BLaER1 treated with 17β-estradiol and CSF1 and Interleukin-3, amounts not matched to agents 10 nM and 100 nM (cell line): ENCODE results near the gene VOPP1.

ENCODE experiments used
- H3K27ac ChIP-seq, 11 experiments: shearing (Covaris generic); formaldehyde crosslinking; 2 replicates each; pipeline ENCODE4 v1.8.1; 2022
- H3K27me3 ChIP-seq, 11 experiments: shearing (Covaris generic); formaldehyde crosslinking; 2 replicates each; pipeline ENCODE4 v1.8.1; 2022
- H3K36me3 ChIP-seq, 11 experiments: shearing (Covaris generic); formaldehyde crosslinking; 2 replicates each; pipeline ENCODE4 v1.8.1; 2022
- H3K4me1 ChIP-seq, 10 experiments: shearing (Covaris generic); formaldehyde crosslinking; 2 replicates each; pipeline ENCODE4 v1.8.1; 2022
- H3K4me2 ChIP-seq, 11 experiments: shearing (Covaris generic); formaldehyde crosslinking; 2 replicates each; pipeline ENCODE4 v1.8.1; 2022
- H3K4me3 ChIP-seq, 10 experiments: shearing (Covaris generic); formaldehyde crosslinking; 2 replicates each; pipeline ENCODE4 v1.8.1; 2022
- H3K9ac ChIP-seq, 11 experiments: shearing (Covaris generic); formaldehyde crosslinking; 2 replicates each; pipeline ENCODE4 v1.8.1; 2022
- H3K9me3 ChIP-seq, 11 experiments: shearing (Covaris generic); formaldehyde crosslinking; replicated peaks in 1 of 11; 2 replicates each; pipeline ENCODE4 v1.8.1; 2022
- H4K20me1 ChIP-seq, 11 experiments: shearing (Covaris generic); formaldehyde crosslinking; 2 replicates each; pipeline ENCODE4 v1.8.1; 2022
- Cebpa-rat ChIP-seq, 11 experiments: shearing (Covaris generic); IDR thresholded peaks; 2 replicates each; pipeline ENCODE4 v1.8.1; 2022

VOPP1 gene

DNA sequence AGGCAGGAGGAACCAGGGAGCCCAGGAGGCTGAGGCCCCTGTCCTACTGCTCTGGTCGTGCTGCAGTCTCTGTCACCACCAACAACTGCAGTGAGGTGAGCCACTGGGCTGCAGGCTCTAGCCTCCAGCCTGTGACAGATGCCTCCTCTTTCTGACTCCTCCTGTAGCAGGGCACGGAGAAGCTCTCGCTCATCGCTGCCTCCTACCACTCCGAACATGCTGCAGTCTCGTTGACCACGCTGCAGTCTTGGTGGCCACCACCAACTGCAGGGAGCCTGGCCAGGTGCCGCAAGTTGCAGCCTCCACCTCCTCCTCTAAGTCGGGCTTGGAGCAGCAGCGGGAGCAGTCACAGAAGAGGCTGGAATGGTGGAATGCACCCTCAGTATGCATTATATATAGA, 22.1 kb upstream of the VOPP1 start:
- Histone ChIP-seq H3K4me3 (no peak overlapping the region), H4K20me1 (no peaks in the 10 kb centered on the region; a peak in 1 of 22 replicates), H3K27ac (peak overlapping the region in 3 of 11 experiments; percentile 34 to 58 (median 35); a peak in 2 of 22 replicates), H3K9me3 (no peaks in the 10 kb centered on the region), H3K9ac (no peak overlapping the region), H3K4me1 (peaks cover 0 to 22% (median 12%) of the 10 kb centered on the region in 10 experiments; a peak in 15 of 20 replicates), H3K4me2 (peak overlapping the region in 3 of 11 experiments; percentile 67 to 74 (median 69); a peak in 6 of 22 replicates), H3K27me3 (no peaks in the 10 kb centered on the region), H3K36me3 (no peaks in the 10 kb centered on the region)
- no peak for TF ChIP-seq Cebpa-rat (IDR thresholded peaks at IDR 0.05)

DNA sequence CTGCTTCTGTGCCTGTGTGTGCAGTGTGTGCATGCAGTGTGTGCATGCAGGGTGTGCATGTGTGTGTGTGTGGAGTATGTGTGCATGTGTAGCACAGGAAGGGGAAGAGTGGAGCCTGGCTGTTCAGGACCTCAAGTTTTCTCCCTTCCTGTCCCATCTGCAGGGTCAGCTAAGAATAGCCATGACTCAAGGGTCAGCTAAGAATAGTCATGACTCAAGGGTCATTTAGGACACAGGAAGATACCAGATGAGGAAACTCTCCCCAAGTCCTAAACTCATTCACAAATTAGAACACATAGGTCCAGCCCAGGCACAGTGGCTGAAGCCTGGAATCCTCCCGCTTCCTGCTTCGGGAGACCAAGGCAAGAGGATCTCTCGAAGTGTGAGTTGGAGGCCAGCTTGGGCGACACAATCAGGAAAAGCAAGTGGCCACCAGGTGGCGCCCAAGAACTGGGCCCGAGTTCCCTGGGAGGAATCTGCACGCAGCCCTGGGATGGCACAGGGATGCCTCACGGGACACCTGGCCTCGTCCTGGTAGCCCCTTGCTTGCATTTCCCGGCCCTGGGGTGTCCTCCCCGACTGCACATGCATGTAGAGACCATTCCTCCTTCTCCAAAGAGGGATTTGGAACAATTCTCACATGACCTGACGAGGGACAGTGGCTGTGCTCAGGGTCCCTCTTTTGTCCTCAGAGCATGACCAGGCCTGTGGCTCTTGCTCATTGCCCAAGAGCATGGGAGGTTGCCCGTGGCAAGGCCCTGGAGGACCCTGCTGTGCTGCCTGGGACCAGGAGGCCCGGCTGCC, 21.4 kb upstream of the VOPP1 start:
- peaks cover 2 to 29% (median 19%) of the 10 kb centered on the region in 10 experiments; a peak in 19 of 20 replicates for H3K4me1 ChIP-seq
- no peaks in the 10 kb centered on the region; a peak in 1 of 22 replicates for H4K20me1 ChIP-seq
- no peaks in the 10 kb centered on the region for H3K36me3 ChIP-seq
- peak overlapping the region in 3 of 11 experiments; percentile 34 to 58 (median 35); a peak in 5 of 22 replicates for H3K27ac ChIP-seq
- no peak overlapping the region for H3K9ac ChIP-seq
- H3K27me3 ChIP-seq = no peaks in the 10 kb centered on the region
- H3K4me3 ChIP-seq = no peak overlapping the region
- H3K9me3 ChIP-seq = no peaks in the 10 kb centered on the region
- no peak for TF ChIP-seq Cebpa-rat (IDR thresholded peaks at IDR 0.05)
- H3K4me2 ChIP-seq = peak overlapping the region in 5 of 11 experiments; percentile 19 to 74 (median 67); a peak in 9 of 22 replicates

DNA sequence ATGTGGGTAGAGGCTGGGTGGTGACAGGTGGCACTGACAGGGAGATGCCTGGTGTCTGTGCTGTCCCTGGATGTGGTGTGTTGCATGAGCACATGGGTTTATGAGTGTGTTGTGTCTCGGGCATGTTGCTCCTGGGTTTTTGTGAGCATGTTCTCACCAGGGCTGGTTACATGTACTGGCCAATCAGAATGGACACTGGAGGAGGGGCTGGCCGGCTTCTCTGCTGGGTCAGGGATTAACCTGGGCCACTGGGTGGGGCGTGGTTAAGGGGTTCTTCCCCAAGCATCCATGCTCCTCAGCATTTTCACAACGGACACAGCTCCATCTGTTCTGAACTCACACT, 20.8 kb upstream of the VOPP1 start:
- Histone ChIP-seq H4K20me1 (no peaks in the 10 kb centered on the region; a peak in 1 of 22 replicates), H3K9me3 (no peaks in the 10 kb centered on the region), H3K4me2 (peak overlapping the region in 5 of 11 experiments; percentile 19 to 74 (median 67); a peak in 8 of 22 replicates), H3K36me3 (no peaks in the 10 kb centered on the region), H3K27ac (peak overlapping the region in 1 of 11 experiments; percentile 39; a peak in 1 of 22 replicates), H3K9ac (no peak overlapping the region), H3K4me3 (no peak overlapping the region), H3K27me3 (no peaks in the 10 kb centered on the region), H3K4me1 (peaks cover 8 to 34% (median 24%) of the 10 kb centered on the region in 10 experiments; a peak in 19 of 20 replicates)
- TF ChIP-seq Cebpa-rat (IDR thresholded peaks at IDR 0.05) = no peak

DNA sequence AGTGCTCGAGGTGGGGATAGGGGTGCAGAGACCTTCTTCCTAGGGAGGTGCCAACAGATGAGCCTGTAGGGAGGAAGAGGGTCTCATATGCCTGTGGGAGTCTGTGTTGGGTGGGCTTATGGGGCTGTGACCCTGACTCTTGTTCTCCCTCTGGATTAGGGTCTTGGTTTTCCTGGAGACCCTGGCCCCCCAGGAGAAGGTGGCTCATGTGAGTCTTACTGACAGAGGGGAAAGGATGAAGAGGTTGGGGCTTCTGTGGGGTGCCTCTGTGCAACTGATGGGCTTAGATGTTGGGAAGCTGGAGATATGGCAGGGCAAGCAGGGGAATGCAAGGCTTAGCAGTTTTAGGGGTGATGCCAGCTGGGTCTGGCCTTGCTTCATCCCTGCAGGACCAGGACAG, 20.2 kb upstream of the VOPP1 start:
- no peak overlapping the region for H3K9ac ChIP-seq
- H3K27me3 ChIP-seq = no peaks in the 10 kb centered on the region
- H3K9me3 ChIP-seq = no peaks in the 10 kb centered on the region
- H3K4me1 ChIP-seq = peaks cover 9 to 36% (median 28%) of the 10 kb centered on the region in 10 experiments; a peak in 19 of 20 replicates
- no peaks in the 10 kb centered on the region for H3K36me3 ChIP-seq
- no peaks in the 10 kb centered on the region; a peak in 1 of 22 replicates for H4K20me1 ChIP-seq
- TF ChIP-seq Cebpa-rat (IDR thresholded peaks at IDR 0.05) = no peak
- peak overlapping the region in 1 of 11 experiments; percentile 39; a peak in 1 of 22 replicates for H3K27ac ChIP-seq
- H3K4me3 ChIP-seq = no peak overlapping the region
- peak overlapping the region in 2 of 11 experiments; percentile 69 to 74; a peak in 3 of 22 replicates for H3K4me2 ChIP-seq

DNA sequence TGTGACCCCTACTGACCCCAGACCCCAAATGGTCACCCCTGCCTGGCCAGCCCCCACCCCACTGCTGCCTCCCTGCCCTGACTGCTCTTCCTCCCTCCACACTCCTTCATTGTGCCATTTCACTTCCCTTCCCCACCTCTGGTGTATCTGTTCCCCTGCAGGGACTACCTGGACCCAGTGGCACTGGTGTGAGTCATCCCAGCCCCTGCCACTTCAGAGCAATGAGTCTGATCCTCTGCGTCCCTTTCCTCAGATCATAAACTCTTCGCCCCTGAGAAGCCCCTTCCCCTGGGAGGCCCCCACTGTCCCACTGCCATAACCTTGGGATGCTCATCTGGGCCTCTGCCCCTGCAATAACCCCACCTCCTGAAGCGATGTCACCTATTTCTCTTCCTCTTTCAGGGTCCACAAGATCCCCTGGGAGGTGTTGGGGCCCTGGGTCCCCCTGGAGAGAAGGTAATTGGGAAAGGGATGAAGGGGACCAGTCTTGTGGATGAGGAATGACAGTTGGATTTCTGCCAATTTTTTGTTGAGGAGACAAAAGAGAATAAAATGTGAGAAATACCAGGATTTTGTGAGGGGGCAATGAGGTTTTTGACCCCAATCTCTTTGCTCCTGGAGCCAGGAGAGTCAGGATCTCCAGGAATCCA, 19.1 kb upstream of the VOPP1 start:
- Histone ChIP-seq H3K4me3 (no peak overlapping the region), H3K9ac (no peak overlapping the region), H3K4me1 (peaks cover 9 to 36% (median 28%) of the 10 kb centered on the region in 10 experiments; a peak in 19 of 20 replicates), H4K20me1 (no peaks in the 10 kb centered on the region; a peak in 1 of 22 replicates), H3K27me3 (no peaks in the 10 kb centered on the region), H3K36me3 (no peaks in the 10 kb centered on the region), H3K4me2 (no peak overlapping the region), H3K27ac (no peak overlapping the region), H3K9me3 (no peaks in the 10 kb centered on the region)
- TF ChIP-seq Cebpa-rat (IDR thresholded peaks at IDR 0.05) = no peak

DNA sequence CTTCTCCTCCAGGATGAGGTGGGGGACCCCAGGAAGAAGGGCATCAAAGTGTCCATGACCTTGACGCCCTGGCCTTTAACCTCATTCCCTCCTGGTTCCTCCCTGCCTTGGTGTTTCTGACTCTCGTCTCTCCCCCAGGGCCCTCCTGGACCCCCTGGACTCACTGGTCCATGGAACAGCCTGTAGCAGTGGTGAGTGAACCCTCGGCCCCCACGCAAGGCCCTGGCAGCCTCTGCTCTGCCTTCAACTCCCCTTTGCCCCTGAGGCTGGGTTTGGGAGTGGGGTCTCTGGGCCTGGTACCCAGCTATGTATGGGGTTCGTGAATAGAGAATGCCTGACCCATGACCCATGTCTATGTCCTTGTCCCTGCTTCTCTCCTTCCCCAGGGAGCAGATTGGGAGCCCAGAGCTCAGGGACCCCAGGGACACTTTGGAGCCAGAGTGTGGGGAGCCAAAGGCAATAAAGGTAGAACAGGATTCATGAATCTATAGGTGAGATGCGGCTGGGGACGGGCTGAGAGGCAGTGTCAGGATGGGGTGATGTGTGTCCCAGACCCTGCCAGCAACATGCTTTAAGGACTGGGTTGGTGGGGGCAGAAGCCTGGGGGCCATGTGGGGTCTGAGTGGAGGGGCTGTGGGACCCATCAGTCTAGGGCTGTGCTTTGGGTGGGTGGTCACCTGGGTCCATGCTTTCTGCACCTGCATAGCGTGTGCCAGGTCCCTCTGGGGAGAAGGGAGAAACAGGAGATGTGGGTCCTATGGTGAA, 18.4 kb upstream of the VOPP1 start:
- no peak overlapping the region for H3K4me2 ChIP-seq
- H4K20me1 ChIP-seq = no peaks in the 10 kb centered on the region; a peak in 1 of 22 replicates
- H3K27me3 ChIP-seq = no peaks in the 10 kb centered on the region
- no peak for TF ChIP-seq Cebpa-rat (IDR thresholded peaks at IDR 0.05)
- H3K9ac ChIP-seq = no peak overlapping the region
- no peak overlapping the region for H3K27ac ChIP-seq
- no peaks in the 10 kb centered on the region for H3K36me3 ChIP-seq
- H3K9me3 ChIP-seq = no peaks in the 10 kb centered on the region
- no peak overlapping the region for H3K4me3 ChIP-seq
- H3K4me1 ChIP-seq = peaks cover 9 to 36% (median 28%) of the 10 kb centered on the region in 10 experiments; a peak in 19 of 20 replicates

DNA sequence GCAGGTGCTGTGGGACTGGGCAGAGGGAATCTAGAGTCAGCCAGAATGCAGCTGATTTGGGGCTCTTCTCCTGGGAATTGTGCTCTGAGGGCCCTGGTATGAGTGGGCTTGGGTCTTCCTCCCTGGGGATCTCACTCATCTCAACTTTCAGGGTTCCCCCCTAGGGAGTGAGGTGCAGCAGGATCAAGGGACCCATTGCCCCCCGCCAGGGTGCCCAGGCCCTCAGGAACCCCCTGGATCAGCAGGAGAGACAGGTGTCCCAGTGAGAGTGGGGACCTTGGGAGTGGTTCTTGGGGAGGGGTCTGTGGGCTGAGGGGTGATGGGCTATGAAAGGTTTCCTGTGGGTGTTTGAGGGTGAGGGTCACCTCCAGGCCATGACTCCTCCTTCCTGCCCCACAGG, 17.6 kb upstream of the VOPP1 start:
- Histone ChIP-seq H3K4me1 (peaks cover 17 to 44% (median 36%) of the 10 kb centered on the region in 10 experiments; a peak in 19 of 20 replicates), H3K27me3 (no peaks in the 10 kb centered on the region), H3K27ac (no peak overlapping the region), H3K4me2 (peak overlapping the region in 2 of 11 experiments; percentile 13 to 26; a peak in 2 of 22 replicates), H4K20me1 (no peaks in the 10 kb centered on the region; a peak in 1 of 22 replicates), H3K9me3 (no peaks in the 10 kb centered on the region), H3K4me3 (no peak overlapping the region), H3K36me3 (no peaks in the 10 kb centered on the region), H3K9ac (no peak overlapping the region; a peak in 1 of 22 replicates)
- TF ChIP-seq Cebpa-rat (IDR thresholded peaks at IDR 0.05) = no peak

DNA sequence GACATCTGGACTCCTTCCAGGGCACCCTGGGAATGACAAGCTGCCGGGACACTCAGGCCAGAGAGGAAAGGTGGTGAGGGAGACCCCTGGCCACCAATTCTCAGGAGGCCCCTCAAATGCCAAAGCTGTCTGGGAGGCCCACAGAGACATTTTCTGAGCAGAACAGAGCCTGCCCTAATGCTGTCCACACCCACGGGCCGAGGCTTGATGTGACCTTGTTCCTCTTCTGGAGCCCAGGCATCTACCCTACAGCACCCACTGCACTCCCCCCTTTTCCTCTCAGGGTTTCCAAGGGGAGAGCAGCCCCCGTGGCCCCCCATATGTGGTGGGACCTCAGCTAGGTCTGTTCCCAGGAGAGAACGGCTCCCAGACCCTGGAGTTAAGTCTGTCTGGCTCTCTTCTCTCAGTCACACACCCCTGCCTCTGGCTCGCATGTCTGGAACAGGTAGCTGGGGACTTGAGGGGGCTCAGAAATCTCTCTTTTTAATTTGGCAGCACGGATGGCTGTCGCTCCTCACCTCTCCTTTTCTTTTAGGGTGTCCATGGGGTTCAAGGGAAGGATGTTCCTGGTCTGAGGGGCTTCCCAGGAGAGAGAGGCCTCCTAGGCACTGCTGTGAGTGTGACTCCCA, 16.8 kb upstream of the VOPP1 start:
- no peak for TF ChIP-seq Cebpa-rat (IDR thresholded peaks at IDR 0.05)
- Histone ChIP-seq H4K20me1 (no peaks in the 10 kb centered on the region; a peak in 1 of 22 replicates), H3K4me1 (peaks cover 18 to 41% (median 34%) of the 10 kb centered on the region in 10 experiments; a peak in 19 of 20 replicates), H3K9me3 (no peaks in the 10 kb centered on the region), H3K36me3 (no peaks in the 10 kb centered on the region), H3K4me3 (no peak overlapping the region), H3K27me3 (no peaks in the 10 kb centered on the region), H3K4me2 (peak overlapping the region in 9 of 11 experiments; percentile 8 to 62 (median 30); a peak in 14 of 22 replicates), H3K9ac (peak overlapping the region in 1 of 11 experiments; percentile 8; a peak in 1 of 22 replicates), H3K27ac (no peak overlapping the region)
